Liver (tissue), 9 donors: Measurements from ENCODE around the gene NCOA6. TPM values are rescaled to one million over a fixed set of nuclear protein-coding genes. Genes with fewer than 3 reads are reported as not detected.
A peak's percentile ranks its signal among the peaks of the same experiment; 100 is the strongest.

ENCODE experiments used
- DNase-seq: peaks from one replicate; pipeline ENCODE4 v3.0.0-alpha.2; 2017; ENCODE audit warnings: low spot score
- H3K27ac ChIP-seq, 2 donors: one replicate each; pipeline ENCODE4 v1.7.0; 2013; ENCODE audit warnings: inconsistent platforms in 2 of 2, low read length in 2 of 2, control low read depth in 1 of 2, low read depth in 1 of 2, mild to moderate bottlenecking in 1 of 2
- H3K27me3 ChIP-seq, 4 donors: one replicate each; pipeline versions ENCODE4 v1.6.1 to v1.7.0; 2013; ENCODE audit warnings: low read length in 3 of 4, inconsistent platforms in 1 of 4, mild to moderate bottlenecking in 1 of 4, moderate library complexity in 1 of 4; ENCODE audit not compliant: control insufficient read depth in 4 of 4, insufficient read depth in 4 of 4
- H3K36me3 ChIP-seq, 4 donors: one replicate each; pipeline versions ENCODE4 v1.6.1 to v1.7.0; 2013; ENCODE audit warnings: low read length in 3 of 4, mild to moderate bottlenecking in 3 of 4, low read depth in 1 of 4, moderate library complexity in 1 of 4; ENCODE audit not compliant: control insufficient read depth in 4 of 4, insufficient read depth in 3 of 4
- H3K4me1 ChIP-seq, 4 donors: one replicate each; pipeline versions ENCODE4 v1.6.1 to v1.7.0; 2013; ENCODE audit warnings: low read length in 3 of 4, mild to moderate bottlenecking in 3 of 4, moderate library complexity in 1 of 4; ENCODE audit not compliant: control insufficient read depth in 4 of 4, insufficient read depth in 4 of 4
- H3K4me3 ChIP-seq, 3 donors: one replicate each; pipeline versions ENCODE4 v1.6.1 to v1.7.0; 2013; ENCODE audit warnings: low read length in 3 of 3, control low read depth in 1 of 3, low read depth in 1 of 3, mild to moderate bottlenecking in 1 of 3
- H3K9ac ChIP-seq, 2 donors: one replicate each; pipeline ENCODE4 v1.7.0; 2013; ENCODE audit warnings: low read length in 2 of 2, mild to moderate bottlenecking in 2 of 2, moderate library complexity in 2 of 2, control low read depth in 1 of 2, low read depth in 1 of 2
- H3K9me3 ChIP-seq, 4 donors: one replicate each; pipeline versions ENCODE4 v1.6.1 to v1.7.0; 2013; ENCODE audit warnings: low read length in 3 of 4; ENCODE audit not compliant: control insufficient read depth in 4 of 4
- EGR1 ChIP-seq, 2 donors: IDR thresholded peaks; 2 replicates each; pipeline ENCODE4 v1.6.1; 2016 to 2018; ENCODE audit warnings: antibody characterized with exemption in 2 of 2, low read depth in 2 of 2
- FOXA1 ChIP-seq: IDR thresholded peaks from 2 replicates; pipeline ENCODE4 v1.6.1; 2016; ENCODE audit warnings: antibody characterized with exemption
- FOXA2 ChIP-seq: IDR thresholded peaks from 2 replicates; pipeline ENCODE4 v1.6.1; 2016; ENCODE audit warnings: antibody characterized with exemption
- GABPA ChIP-seq, 2 donors: IDR thresholded peaks in 1 of 2; conservative IDR thresholded peaks in 1 of 2; 2 replicates each; pipeline ENCODE4 v1.6.1; 2016; ENCODE audit warnings: antibody characterized with exemption in 2 of 2, mild to moderate bottlenecking in 1 of 2, moderate library complexity in 1 of 2
- HNF4A ChIP-seq, 2 donors: conservative IDR thresholded peaks; 2 replicates each; pipeline ENCODE4 v1.6.1; 2016; ENCODE audit warnings: antibody characterized with exemption in 2 of 2, mild to moderate bottlenecking in 2 of 2
- HNF4G ChIP-seq: IDR thresholded peaks from 2 replicates; pipeline ENCODE4 v1.6.1; 2016; ENCODE audit warnings: antibody characterized with exemption
- JUND ChIP-seq, 2 donors: IDR thresholded peaks; 2 replicates each; pipeline ENCODE4 v1.6.1; 2016; ENCODE audit warnings: antibody characterized with exemption in 2 of 2
- NR2F2 ChIP-seq: IDR thresholded peaks from 2 replicates; pipeline ENCODE4 v1.6.1; 2016; ENCODE audit warnings: antibody characterized with exemption
- RAD21 ChIP-seq, 2 donors: IDR thresholded peaks; 2 replicates each; pipeline ENCODE4 v1.6.1; 2016; ENCODE audit warnings: antibody characterized with exemption in 2 of 2, mild to moderate bottlenecking in 2 of 2
- RXRA ChIP-seq, 2 donors: IDR thresholded peaks; 2 replicates each; pipeline ENCODE4 v1.6.1; 2017 to 2018; ENCODE audit warnings: antibody characterized with exemption in 2 of 2, mild to moderate bottlenecking in 1 of 2
- SP1 ChIP-seq: IDR thresholded peaks from 2 replicates; pipeline ENCODE4 v1.6.1; 2018; ENCODE audit warnings: antibody characterized with exemption, mild to moderate bottlenecking
- TAF1 ChIP-seq: conservative IDR thresholded peaks from 2 replicates; pipeline ENCODE4 v1.6.1; 2016; ENCODE audit warnings: antibody characterized with exemption, mild to moderate bottlenecking
- YY1 ChIP-seq: IDR thresholded peaks from 2 replicates; pipeline ENCODE4 v1.6.1; 2016; ENCODE audit warnings: antibody characterized with exemption, mild to moderate bottlenecking
- WGBS: extraction: QIAGEN DNeasy Blood & Tissue Kit; methylation state at CpG from one replicate; pipeline ENCODE4 v1.1.7; 2013; 5-methylcytosine and 5-hydroxymethylcytosine counted together
- polyA plus RNA-seq, 2 donors: library from polyadenylated mRNA; stranded (reverse) in 1 of 2; unstranded in 1 of 2; fragments of 200-250 nt in 1 of 2; fragments of >200 nt in 1 of 2; fragmentation: Nextera tagmentation in 1 of 2; extraction: Ambion mirVana in 1 of 2; gene quantifications; one replicate each; pipeline versions ENCODE4 v1.2.1 to v1.2.3, GENCODE V29; 2013 to 2015
- total RNA-seq, 2 donors: library from RNA; depleted of rRNA; stranded (reverse); fragments of >200 nt; gene quantifications; one replicate each; pipeline ENCODE4 v1.2.3, GENCODE V29; 2014
- TF ChIP-seq, protein P1 (sequence below): fragments of 150-350 bp; IDR thresholded peaks from 2 replicates; pipeline ENCODE4 v1.5.1; 2017; ENCODE audit warnings: improper control_type of control experiment, low read depth, low read length; ENCODE audit not compliant: missing input control
- TF ChIP-seq, protein P2 (sequence below): IDR thresholded peaks from 2 replicates; pipeline ENCODE4 v1.6.1; 2016; ENCODE audit warnings: antibody characterized with exemption
- TF ChIP-seq, protein P3 (sequence below): IDR thresholded peaks from 2 replicates; pipeline ENCODE4 v1.6.1; 2016; ENCODE audit warnings: antibody characterized with exemption, mild to moderate bottlenecking
- TF ChIP-seq, protein P4 (sequence below): IDR thresholded peaks from 2 replicates; pipeline ENCODE4 v1.6.1; 2016; ENCODE audit warnings: antibody characterized with exemption
- TF ChIP-seq, protein P5 (sequence below): IDR thresholded peaks from 2 replicates; pipeline ENCODE4 v1.6.1; 2016; ENCODE audit warnings: antibody characterized with exemption
- donor health status: healthy.
- donor health status: healthy.
- donor health status: healthy.
- donor health status: healthy.
- donor health status: healthy.

The NCOA6 gene
- total and polyA plus RNA-seq, 4 donors = 5.4 to 13.1 (median 6.2) TPM

DNA sequence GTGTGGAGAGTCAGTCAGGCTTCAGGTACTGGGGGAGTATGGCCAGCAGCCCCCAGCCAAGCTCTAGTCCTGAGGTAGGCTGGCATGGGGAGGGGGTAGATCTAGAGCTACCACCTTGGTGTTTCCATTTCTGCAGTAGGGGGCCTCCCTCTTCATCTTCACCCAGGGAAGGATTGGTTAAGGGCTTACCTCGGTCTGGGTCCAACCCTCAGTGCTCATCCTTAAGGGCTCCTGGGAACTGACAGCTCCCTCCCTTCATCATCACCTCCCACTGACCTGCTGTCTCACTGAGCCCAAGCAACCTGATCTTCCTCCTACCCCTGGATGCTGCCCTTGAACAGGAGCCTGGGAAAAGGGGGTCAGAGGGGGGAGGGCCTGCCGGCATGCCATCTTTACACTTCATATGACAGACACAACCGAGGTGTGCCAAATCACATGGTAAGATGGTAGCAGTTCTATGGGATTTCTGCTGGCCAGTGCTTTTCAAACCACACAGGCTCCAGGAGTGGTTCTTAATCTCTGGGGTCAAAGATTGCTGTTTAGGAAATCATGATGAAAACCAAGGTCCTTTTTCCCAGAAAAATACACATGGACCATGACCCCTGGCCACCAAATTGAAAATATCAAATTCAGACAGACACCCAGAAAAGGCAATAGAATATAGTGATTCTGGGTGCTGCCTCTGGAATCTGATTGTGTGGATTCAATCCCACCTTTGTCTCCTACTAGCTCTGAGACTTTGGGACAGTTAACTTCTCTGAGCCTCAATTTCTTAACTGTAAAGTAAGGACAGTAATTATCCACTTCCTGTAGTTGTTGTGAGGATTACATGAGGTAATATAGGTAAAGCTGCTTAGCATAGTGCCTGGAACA is 118.3 kb downstream of the NCOA6 start (continued):
- TF ChIP-seq, protein P1, sequence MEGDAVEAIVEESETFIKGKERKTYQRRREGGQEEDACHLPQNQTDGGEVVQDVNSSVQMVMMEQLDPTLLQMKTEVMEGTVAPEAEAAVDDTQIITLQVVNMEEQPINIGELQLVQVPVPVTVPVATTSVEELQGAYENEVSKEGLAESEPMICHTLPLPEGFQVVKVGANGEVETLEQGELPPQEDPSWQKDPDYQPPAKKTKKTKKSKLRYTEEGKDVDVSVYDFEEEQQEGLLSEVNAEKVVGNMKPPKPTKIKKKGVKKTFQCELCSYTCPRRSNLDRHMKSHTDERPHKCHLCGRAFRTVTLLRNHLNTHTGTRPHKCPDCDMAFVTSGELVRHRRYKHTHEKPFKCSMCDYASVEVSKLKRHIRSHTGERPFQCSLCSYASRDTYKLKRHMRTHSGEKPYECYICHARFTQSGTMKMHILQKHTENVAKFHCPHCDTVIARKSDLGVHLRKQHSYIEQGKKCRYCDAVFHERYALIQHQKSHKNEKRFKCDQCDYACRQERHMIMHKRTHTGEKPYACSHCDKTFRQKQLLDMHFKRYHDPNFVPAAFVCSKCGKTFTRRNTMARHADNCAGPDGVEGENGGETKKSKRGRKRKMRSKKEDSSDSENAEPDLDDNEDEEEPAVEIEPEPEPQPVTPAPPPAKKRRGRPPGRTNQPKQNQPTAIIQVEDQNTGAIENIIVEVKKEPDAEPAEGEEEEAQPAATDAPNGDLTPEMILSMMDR = no peak
- TF ChIP-seq JUND (IDR thresholded peaks at IDR 0.05) (peak in 1 of 2 donors; percentile 76), HNF4A (conservative IDR thresholded peaks at IDR 0.05) (peak; percentile 94 to 98), NR2F2 (no peak)

DNA sequence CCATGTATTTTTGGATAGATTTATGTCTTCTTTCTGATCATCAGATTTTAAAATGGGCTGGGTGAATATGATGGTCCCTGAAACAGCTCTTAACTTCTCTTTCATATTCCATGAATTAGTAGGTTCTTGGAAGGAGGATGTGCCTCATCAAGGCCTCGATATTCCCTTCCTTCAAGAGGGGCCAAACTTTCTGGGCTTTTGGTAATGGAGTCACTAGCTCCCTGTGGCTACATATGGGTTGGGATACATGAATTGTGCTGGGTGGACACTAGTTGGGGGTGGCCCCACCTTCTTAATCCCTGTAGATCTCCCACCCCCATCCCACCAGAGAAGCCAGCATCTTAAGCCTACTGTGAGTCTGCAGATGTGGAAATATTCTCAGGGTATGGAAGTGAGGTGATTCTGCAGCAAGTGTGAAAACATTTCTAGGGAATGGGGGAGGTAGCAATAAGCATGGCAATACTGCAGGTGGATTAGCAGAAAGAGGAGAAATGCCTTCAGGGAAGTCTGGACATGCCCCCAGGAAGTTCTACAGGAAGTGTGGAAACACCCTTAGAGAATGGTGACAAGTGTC is 119.1 kb downstream of the NCOA6 start:
- Histone ChIP-seq H3K9me3 (no peaks in the 10 kb centered on the region), H3K36me3 (peaks cover 0 to 2% (median 0%) of the 10 kb centered on the region in 4 donors), H3K4me3 (no peak overlapping the region), H3K27me3 (no peaks in the 10 kb centered on the region), H3K27ac (peak overlapping the region; percentile 99), H3K4me1 (peaks cover 9 to 60% (median 47%) of the 10 kb centered on the region in 4 donors), H3K9ac (no peak overlapping the region)
- no peak for DNase-seq
- WGBS = 93% methylated on average over 1 of the region's 1 CpG
- no peak for TF ChIP-seq YY1
- TF ChIP-seq EGR1 (IDR thresholded peaks at IDR 0.05; ENCODE audit: low read depth in 2 of 2) = no peak
- TF ChIP-seq, protein P2, sequence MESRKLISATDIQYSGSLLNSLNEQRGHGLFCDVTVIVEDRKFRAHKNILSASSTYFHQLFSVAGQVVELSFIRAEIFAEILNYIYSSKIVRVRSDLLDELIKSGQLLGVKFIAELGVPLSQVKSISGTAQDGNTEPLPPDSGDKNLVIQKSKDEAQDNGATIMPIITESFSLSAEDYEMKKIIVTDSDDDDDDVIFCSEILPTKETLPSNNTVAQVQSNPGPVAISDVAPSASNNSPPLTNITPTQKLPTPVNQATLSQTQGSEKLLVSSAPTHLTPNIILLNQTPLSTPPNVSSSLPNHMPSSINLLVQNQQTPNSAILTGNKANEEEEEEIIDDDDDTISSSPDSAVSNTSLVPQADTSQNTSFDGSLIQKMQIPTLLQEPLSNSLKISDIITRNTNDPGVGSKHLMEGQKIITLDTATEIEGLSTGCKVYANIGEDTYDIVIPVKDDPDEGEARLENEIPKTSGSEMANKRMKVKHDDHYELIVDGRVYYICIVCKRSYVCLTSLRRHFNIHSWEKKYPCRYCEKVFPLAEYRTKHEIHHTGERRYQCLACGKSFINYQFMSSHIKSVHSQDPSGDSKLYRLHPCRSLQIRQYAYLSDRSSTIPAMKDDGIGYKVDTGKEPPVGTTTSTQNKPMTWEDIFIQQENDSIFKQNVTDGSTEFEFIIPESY = no peak
- no peak for TF ChIP-seq RXRA (IDR thresholded peaks at IDR 0.05)
- no peak for TF ChIP-seq HNF4G
- TF ChIP-seq SP1 = no peak
- TF ChIP-seq, protein P3, sequence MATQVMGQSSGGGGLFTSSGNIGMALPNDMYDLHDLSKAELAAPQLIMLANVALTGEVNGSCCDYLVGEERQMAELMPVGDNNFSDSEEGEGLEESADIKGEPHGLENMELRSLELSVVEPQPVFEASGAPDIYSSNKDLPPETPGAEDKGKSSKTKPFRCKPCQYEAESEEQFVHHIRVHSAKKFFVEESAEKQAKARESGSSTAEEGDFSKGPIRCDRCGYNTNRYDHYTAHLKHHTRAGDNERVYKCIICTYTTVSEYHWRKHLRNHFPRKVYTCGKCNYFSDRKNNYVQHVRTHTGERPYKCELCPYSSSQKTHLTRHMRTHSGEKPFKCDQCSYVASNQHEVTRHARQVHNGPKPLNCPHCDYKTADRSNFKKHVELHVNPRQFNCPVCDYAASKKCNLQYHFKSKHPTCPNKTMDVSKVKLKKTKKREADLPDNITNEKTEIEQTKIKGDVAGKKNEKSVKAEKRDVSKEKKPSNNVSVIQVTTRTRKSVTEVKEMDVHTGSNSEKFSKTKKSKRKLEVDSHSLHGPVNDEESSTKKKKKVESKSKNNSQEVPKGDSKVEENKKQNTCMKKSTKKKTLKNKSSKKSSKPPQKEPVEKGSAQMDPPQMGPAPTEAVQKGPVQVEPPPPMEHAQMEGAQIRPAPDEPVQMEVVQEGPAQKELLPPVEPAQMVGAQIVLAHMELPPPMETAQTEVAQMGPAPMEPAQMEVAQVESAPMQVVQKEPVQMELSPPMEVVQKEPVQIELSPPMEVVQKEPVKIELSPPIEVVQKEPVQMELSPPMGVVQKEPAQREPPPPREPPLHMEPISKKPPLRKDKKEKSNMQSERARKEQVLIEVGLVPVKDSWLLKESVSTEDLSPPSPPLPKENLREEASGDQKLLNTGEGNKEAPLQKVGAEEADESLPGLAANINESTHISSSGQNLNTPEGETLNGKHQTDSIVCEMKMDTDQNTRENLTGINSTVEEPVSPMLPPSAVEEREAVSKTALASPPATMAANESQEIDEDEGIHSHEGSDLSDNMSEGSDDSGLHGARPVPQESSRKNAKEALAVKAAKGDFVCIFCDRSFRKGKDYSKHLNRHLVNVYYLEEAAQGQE = no peak
- TF ChIP-seq NR2F2 = no peak
- TF ChIP-seq, protein P4, sequence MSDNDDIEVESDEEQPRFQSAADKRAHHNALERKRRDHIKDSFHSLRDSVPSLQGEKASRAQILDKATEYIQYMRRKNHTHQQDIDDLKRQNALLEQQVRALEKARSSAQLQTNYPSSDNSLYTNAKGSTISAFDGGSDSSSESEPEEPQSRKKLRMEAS = no peak
- TF ChIP-seq, protein P1 = no peak
- TF ChIP-seq RAD21 (IDR thresholded peaks at IDR 0.05) = no peak
- TF ChIP-seq, protein P5, sequence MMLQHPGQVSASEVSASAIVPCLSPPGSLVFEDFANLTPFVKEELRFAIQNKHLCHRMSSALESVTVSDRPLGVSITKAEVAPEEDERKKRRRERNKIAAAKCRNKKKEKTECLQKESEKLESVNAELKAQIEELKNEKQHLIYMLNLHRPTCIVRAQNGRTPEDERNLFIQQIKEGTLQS = no peak
- TF ChIP-seq FOXA2 = no peak
- no peak for TF ChIP-seq TAF1
- no peak for TF ChIP-seq FOXA1
- no peak for TF ChIP-seq JUND (IDR thresholded peaks at IDR 0.05)
- no peak for TF ChIP-seq HNF4A (conservative IDR thresholded peaks at IDR 0.05)
- TF ChIP-seq GABPA (IDR thresholded peaks at IDR 0.05 in 1 of 2, conservative IDR thresholded peaks at IDR 0.05 in 1 of 2) = no peak
